CD4-positive, CD25-positive, alpha-beta regulatory T cell (primary cell): ENCODE results near the gene CNIH2. TPM values are rescaled to one million over a fixed set of nuclear protein-coding genes. Genes with fewer than 3 reads are reported as not detected.

ENCODE experiments used
- ATAC-seq, 2 donors: fragments of 150-1000 bp; cut with Tn5 transposase; one replicate each; pipeline ENCODE4 v1.10.0; 2021; ENCODE audit warnings: low read depth in 2 of 2, moderate number of reproducible peaks in 2 of 2, moderate library complexity in 1 of 2
- DNase-seq, 3 donors: peaks; one replicate each; pipeline versions ENCODE4 v3.0.0 to v3.0.0-alpha.2; 2012 to 2022; ENCODE audit warnings: mixed read lengths in 1 of 3
- H3K27ac ChIP-seq: one replicate; pipeline ENCODE4 v1.7.0; 2013; ENCODE audit warnings: mild to moderate bottlenecking, low read length; ENCODE audit not compliant: insufficient read depth, poor library complexity, severe bottlenecking
- H3K27me3 ChIP-seq: one replicate; pipeline ENCODE4 v1.7.0; 2013; ENCODE audit warnings: low read length; ENCODE audit not compliant: control insufficient read depth, insufficient read depth
- H3K36me3 ChIP-seq: one replicate; pipeline ENCODE4 v1.7.0; 2013; ENCODE audit warnings: mild to moderate bottlenecking, low read length, moderate library complexity; ENCODE audit not compliant: control insufficient read depth, insufficient read depth
- H3K4me1 ChIP-seq: 2 replicates; pipeline ENCODE4 v1.7.0; 2013; ENCODE audit warnings: mild to moderate bottlenecking, low read length; ENCODE audit not compliant: insufficient read depth, control insufficient read depth, poor library complexity, severe bottlenecking
- H3K4me3 ChIP-seq: one replicate; pipeline ENCODE4 v1.7.0; 2013; ENCODE audit warnings: low read depth, mild to moderate bottlenecking, low read length, moderate library complexity
- H3K9me3 ChIP-seq, 2 experiments: 1 replicate in 1 of 2; 2 replicates in 1 of 2; pipeline ENCODE4 v1.7.0; 2013; ENCODE audit warnings: low read length in 2 of 2, mild to moderate bottlenecking in 1 of 2, moderate library complexity in 1 of 2; ENCODE audit not compliant: control insufficient read depth in 2 of 2
- H3K27ac Mint-ChIP-seq, 3 donors: one replicate each; pipeline ENCODE4 v1.8.0; 2020 to 2022; ENCODE audit warnings: mild to moderate bottlenecking in 3 of 3, mixed read lengths in 3 of 3, moderate library complexity in 2 of 3
- H3K27me3 Mint-ChIP-seq: one replicate; pipeline ENCODE4 v1.8.0; 2022; ENCODE audit warnings: mild to moderate bottlenecking, mixed read lengths
- H3K36me3 Mint-ChIP-seq: one replicate; pipeline ENCODE4 v1.8.0; 2020; ENCODE audit warnings: mixed read lengths
- H3K4me1 Mint-ChIP-seq, 4 donors: one replicate each; pipeline ENCODE4 v1.8.0; 2020 to 2022; ENCODE audit warnings: mixed read lengths in 4 of 4, mild to moderate bottlenecking in 1 of 4
- H3K4me3 Mint-ChIP-seq, 4 donors: one replicate each; pipeline ENCODE4 v1.8.0; 2020 to 2022; ENCODE audit warnings: mild to moderate bottlenecking in 4 of 4, mixed read lengths in 4 of 4, moderate library complexity in 3 of 4
- H3K9me3 Mint-ChIP-seq, 7 donors: one replicate each; pipeline ENCODE4 v1.8.0; 2020 to 2022; ENCODE audit warnings: mixed read lengths in 7 of 7, mild to moderate bottlenecking in 3 of 7, moderate library complexity in 2 of 7
- polyA plus RNA-seq, 4 donors: library from polyadenylated mRNA; unstranded; fragments of 300-500 nt; fragmentation: Illumina TruSeq; gene quantifications; one replicate each; pipeline ENCODE4 v1.2.3, GENCODE V29; 2021
- total RNA-seq: library from RNA; stranded (reverse); gene quantifications from one replicate; pipeline ENCODE4 v1.2.3, GENCODE V29; 2022

Gene CNIH2
- total and polyA plus RNA-seq, 5 donors from 2014 or later: 4.5 TPM; not detected in 4

- DNase-seq (no peak), ATAC-seq (no peak)
- no peaks in the 10 kb centered on the region for H3K36me3 ChIP-seq
- Mint-ChIP-seq H3K9me3 (peaks cover 0 to 1% (median 0%) of the 10 kb centered on the region in 7 donors), H3K4me3 (peak overlapping the region in 2 of 4 donors; percentile 57 to 74), H3K27me3 (peaks cover 30% of the 10 kb centered on the region), H3K4me1 (peaks cover 11 to 32% (median 17%) of the 10 kb centered on the region in 4 donors), H3K36me3 (no peaks in the 10 kb centered on the region), H3K27ac (peak overlapping the region in 1 of 3 donors; percentile 49)
- no peak overlapping the region for H3K4me3 ChIP-seq
- H3K9me3 ChIP-seq: no peaks in the 10 kb centered on the region
- peaks cover 25% of the 10 kb centered on the region for H3K4me1 ChIP-seq
- H3K27ac ChIP-seq: no peak overlapping the region
- H3K27me3 ChIP-seq: peaks cover 12% of the 10 kb centered on the region
Observed at GRCh38 chr11:66293352-66293751, 15.4 kb downstream of the CNIH2 start.

GRCh38 chr11:66293777-66294625 lies 16.0 kb downstream of the CNIH2 start:
- Mint-ChIP-seq H3K27ac (peak overlapping the region in 1 of 3 donors; percentile 79), H3K9me3 (peaks cover 0 to 1% (median 0%) of the 10 kb centered on the region in 7 donors), H3K36me3 (no peaks in the 10 kb centered on the region), H3K4me1 (peaks cover 10 to 29% (median 16%) of the 10 kb centered on the region in 4 donors), H3K4me3 (peak overlapping the region in 1 of 4 donors; percentile 73), H3K27me3 (peaks cover 29% of the 10 kb centered on the region)
- no peak overlapping the region for H3K27ac ChIP-seq
- H3K4me3 ChIP-seq: no peak overlapping the region
- ATAC-seq (no peak), DNase-seq (no peak)
- H3K4me1 ChIP-seq: peaks cover 21% of the 10 kb centered on the region
- H3K27me3 ChIP-seq: peaks cover 12% of the 10 kb centered on the region
- H3K36me3 ChIP-seq: no peaks in the 10 kb centered on the region
- H3K9me3 ChIP-seq: no peaks in the 10 kb centered on the region

- Mint-ChIP-seq H3K36me3 (no peaks in the 10 kb centered on the region), H3K9me3 (peaks cover 0 to 1% (median 0%) of the 10 kb centered on the region in 7 donors), H3K27ac (peak overlapping the region in 1 of 3 donors; percentile 79), H3K4me3 (peak overlapping the region in 1 of 4 donors; percentile 4), H3K27me3 (peaks cover 20% of the 10 kb centered on the region), H3K4me1 (peaks cover 4 to 20% (median 10%) of the 10 kb centered on the region in 4 donors)
- peaks cover 14% of the 10 kb centered on the region for H3K4me1 ChIP-seq
- no peaks in the 10 kb centered on the region for H3K9me3 ChIP-seq
- no peak overlapping the region for H3K27ac ChIP-seq
- no peaks in the 10 kb centered on the region for H3K36me3 ChIP-seq
- H3K4me3 ChIP-seq: no peak overlapping the region
- ATAC-seq (no peak), DNase-seq (no peak)
- H3K27me3 ChIP-seq: peaks cover 12% of the 10 kb centered on the region
Observed at GRCh38 chr11:66294626-66295620, 16.9 kb downstream of the CNIH2 start.

- Histone ChIP-seq H3K9me3 (no peaks in the 10 kb centered on the region), H3K27me3 (peaks cover 5% of the 10 kb centered on the region), H3K27ac (no peak overlapping the region), H3K4me3 (no peak overlapping the region), H3K36me3 (no peaks in the 10 kb centered on the region), H3K4me1 (no peaks in the 10 kb centered on the region)
- no peak for ATAC-seq
- Mint-ChIP-seq H3K36me3 (no peaks in the 10 kb centered on the region), H3K9me3 (no peaks in the 10 kb centered on the region), H3K4me3 (no peak overlapping the region), H3K4me1 (peaks cover 0 to 6% (median 2%) of the 10 kb centered on the region in 4 donors), H3K27me3 (peaks cover 5% of the 10 kb centered on the region), H3K27ac (no peak overlapping the region)
- DNase-seq: no peak
Observed at GRCh38 chr11:66297610-66298009, 19.6 kb downstream of the CNIH2 start.

GRCh38 chr11:66299186-66299585 lies 21.2 kb downstream of the CNIH2 start:
- no peaks in the 10 kb centered on the region for H3K9me3 ChIP-seq
- H3K36me3 ChIP-seq: no peaks in the 10 kb centered on the region
- no peak overlapping the region for H3K4me3 Mint-ChIP-seq
- H3K27ac Mint-ChIP-seq: no peak overlapping the region
- no peak overlapping the region for H3K27ac ChIP-seq
- H3K4me1 ChIP-seq: no peaks in the 10 kb centered on the region
- no peaks in the 10 kb centered on the region for H3K9me3 Mint-ChIP-seq
- no peaks in the 10 kb centered on the region for H3K4me1 Mint-ChIP-seq
- H3K36me3 Mint-ChIP-seq: no peaks in the 10 kb centered on the region
- no peaks in the 10 kb centered on the region for H3K27me3 ChIP-seq
- H3K4me3 ChIP-seq: no peak overlapping the region
- ATAC-seq (no peak), DNase-seq (no peak)
- peaks cover 4% of the 10 kb centered on the region for H3K27me3 Mint-ChIP-seq

- no peaks in the 10 kb centered on the region for H3K27me3 ChIP-seq
- Mint-ChIP-seq H3K9me3 (peaks cover 0 to 1% (median 0%) of the 10 kb centered on the region in 7 donors), H3K4me3 (no peak overlapping the region), H3K27me3 (peaks cover 11% of the 10 kb centered on the region), H3K36me3 (no peaks in the 10 kb centered on the region), H3K4me1 (no peaks in the 10 kb centered on the region), H3K27ac (no peak overlapping the region)
- no peaks in the 10 kb centered on the region for H3K9me3 ChIP-seq
- no peaks in the 10 kb centered on the region for H3K4me1 ChIP-seq
- no peak for ATAC-seq
- no peaks in the 10 kb centered on the region for H3K36me3 ChIP-seq
- H3K27ac ChIP-seq: no peak overlapping the region
- DNase-seq: no peak
- no peak overlapping the region for H3K4me3 ChIP-seq
Observed at GRCh38 chr11:66302656-66303055, 24.7 kb downstream of the CNIH2 start.

GRCh38 chr11:66309475-66309874 lies 31.5 kb downstream of the CNIH2 start:
- ATAC-seq: no peak
- no peak overlapping the region for H3K4me3 ChIP-seq
- no peak overlapping the region for H3K27ac ChIP-seq
- peaks cover 24% of the 10 kb centered on the region for H3K4me1 ChIP-seq
- H3K9me3 ChIP-seq: no peaks in the 10 kb centered on the region
- Mint-ChIP-seq H3K9me3 (peaks cover 0 to 1% (median 0%) of the 10 kb centered on the region in 7 donors), H3K27ac (no peak overlapping the region), H3K27me3 (peaks cover 12% of the 10 kb centered on the region), H3K36me3 (no peaks in the 10 kb centered on the region), H3K4me3 (no peak overlapping the region), H3K4me1 (peaks cover 0 to 17% (median 0%) of the 10 kb centered on the region in 4 donors)
- H3K36me3 ChIP-seq: no peaks in the 10 kb centered on the region
- no peaks in the 10 kb centered on the region for H3K27me3 ChIP-seq
- DNase-seq: no peak
